ENCODE data around the gene PCAT6. TPM values are rescaled to one million over a fixed set of nuclear protein-coding genes. Genes with fewer than 3 reads are reported as not detected.

The PCAT6 gene
- total RNA-seq, 4 donors from 2014 or later, result 4.3 TPM; not detected in 3

DNA sequence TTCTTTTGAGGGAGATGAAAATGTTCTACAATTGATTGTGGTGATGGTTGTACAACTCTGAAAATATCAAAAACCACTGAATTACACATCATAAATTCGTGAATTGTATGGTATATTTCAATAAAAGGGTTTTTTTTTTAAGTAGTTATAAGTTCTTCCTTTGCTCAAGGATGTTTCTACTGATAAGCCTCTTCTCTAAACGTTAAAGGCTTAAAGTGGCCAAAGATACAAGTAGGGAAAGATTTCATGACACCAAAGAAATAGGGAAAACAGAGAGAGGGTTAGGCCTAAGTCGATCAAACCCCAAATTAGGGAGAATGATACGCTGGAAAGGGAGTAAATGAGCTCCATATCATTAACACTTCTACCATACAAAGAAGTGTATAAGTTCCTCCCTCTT lies 6.6 kb upstream of the PCAT6 start:
- Histone ChIP-seq H3K36me3 (no peaks in the 10 kb centered on the region), H3K4me3 (no peak overlapping the region), H3K4me1 (peaks cover 15 to 27% of the 10 kb centered on the region in 2 donors), H3K9me3 (no peaks in the 10 kb centered on the region), H3K27me3 (no peaks in the 10 kb centered on the region), H3K27ac (no peak overlapping the region)
- TF ChIP-seq POLR2A (IDR thresholded peaks at IDR 0.05), result no peak
- TF ChIP-seq CTCF (IDR thresholded peaks at IDR 0.05 in 4 of 5, conservative IDR thresholded peaks at IDR 0.05 in 1 of 5), result no peak
- DNase-seq, result no peak
- intact Hi-C loops (cut with DNase I; ENCODE audit: low total_unique reads), result no loop called here
- no peak for ATAC-seq
- in situ Hi-C loops (cut with MboI; ENCODE audit: low sequenced_read_pairs in 4 of 4), result no loop called here

GRCh38 chr1:202805886-202806844 lies 4.6 kb upstream of the PCAT6 start:
- Histone ChIP-seq H3K9me3 (no peaks in the 10 kb centered on the region), H3K4me1 (peaks cover 19 to 27% of the 10 kb centered on the region in 2 donors), H3K27me3 (no peaks in the 10 kb centered on the region), H3K36me3 (no peaks in the 10 kb centered on the region), H3K27ac (peak overlapping the region; percentile 80 to 93 (median 84)), H3K4me3 (peak overlapping the region; percentile 81 to 99 (median 92))
- in situ Hi-C loops (cut with MboI; ENCODE audit: low sequenced_read_pairs in 4 of 4) (no loop called here), intact Hi-C loops (cut with DNase I; ENCODE audit: low total_unique reads) (no loop called here)
- DNase-seq (no peak), ATAC-seq (no peak)
- no peak for TF ChIP-seq CTCF (IDR thresholded peaks at IDR 0.05 in 4 of 5, conservative IDR thresholded peaks at IDR 0.05 in 1 of 5)
- TF ChIP-seq POLR2A (IDR thresholded peaks at IDR 0.05), result no peak

DNA sequence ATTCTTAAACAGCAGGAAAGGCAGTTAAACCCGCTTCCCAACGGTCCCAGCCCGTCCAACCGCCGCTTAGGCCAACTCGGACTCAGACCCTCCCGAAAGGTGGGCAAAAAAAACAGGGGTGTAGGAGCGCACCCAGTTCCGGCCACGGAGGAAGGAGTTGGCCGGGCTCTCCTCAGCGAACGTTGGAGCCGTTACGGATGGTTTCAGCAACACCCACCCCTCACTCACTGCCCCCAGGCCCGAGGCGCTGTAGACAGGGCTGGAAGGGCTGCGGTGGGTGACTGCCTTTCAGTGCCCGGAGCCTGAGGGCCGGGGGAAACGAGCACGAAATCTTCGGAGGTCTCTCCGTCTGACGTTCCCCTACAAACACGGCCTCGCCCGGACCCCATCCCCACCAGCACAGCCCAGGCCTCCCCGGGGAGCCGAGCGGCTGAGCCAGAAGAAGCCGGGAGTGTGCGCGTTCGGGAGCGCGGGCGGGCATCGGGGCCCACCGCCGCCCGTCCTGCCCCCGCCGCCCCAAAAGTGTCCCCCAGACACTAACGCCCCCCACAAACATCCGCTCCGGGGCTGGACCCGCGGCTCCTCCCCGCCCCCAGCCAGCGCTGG lies 3.8 kb upstream of the PCAT6 start:
- DNase-seq (no peak), ATAC-seq (no peak)
- H3K4me1 ChIP-seq, result peaks cover 19 to 27% of the 10 kb centered on the region in 2 donors
- H3K36me3 ChIP-seq, result no peaks in the 10 kb centered on the region
- intact Hi-C loops (cut with DNase I; ENCODE audit: low total_unique reads) (no loop called here), in situ Hi-C loops (cut with MboI; ENCODE audit: low sequenced_read_pairs in 4 of 4) (no loop called here)
- peak overlapping the region; percentile 80 to 93 (median 84) for H3K27ac ChIP-seq
- TF ChIP-seq POLR2A (IDR thresholded peaks at IDR 0.05), result no peak
- no peak for TF ChIP-seq CTCF (IDR thresholded peaks at IDR 0.05 in 4 of 5, conservative IDR thresholded peaks at IDR 0.05 in 1 of 5)
- no peaks in the 10 kb centered on the region for H3K9me3 ChIP-seq
- peak overlapping the region; percentile 81 to 99 (median 92) for H3K4me3 ChIP-seq
- no peaks in the 10 kb centered on the region for H3K27me3 ChIP-seq

DNA sequence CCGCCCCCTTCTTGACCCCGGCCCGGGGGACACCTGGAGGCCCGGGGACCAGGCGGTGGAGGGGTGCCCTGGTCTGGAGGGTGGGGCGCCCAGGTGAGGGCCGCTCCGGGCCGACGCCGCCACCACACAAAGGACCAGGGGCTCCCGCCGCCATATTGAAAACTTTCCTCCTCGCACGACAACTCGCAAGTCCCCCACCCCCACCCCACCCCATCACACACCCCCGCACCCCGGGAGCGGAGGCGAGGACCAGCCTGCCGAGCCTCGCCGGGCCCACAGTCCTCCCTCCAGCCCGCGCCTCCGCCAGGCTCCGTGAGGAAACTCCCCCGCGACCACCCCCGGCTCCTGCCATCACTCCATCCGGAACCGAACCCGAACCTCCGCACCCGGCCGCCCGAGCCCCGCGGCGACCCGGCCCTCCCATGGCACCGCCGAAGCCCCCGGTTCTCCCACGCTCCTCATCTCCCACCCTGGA lies 3.3 kb upstream of the PCAT6 start:
- Histone ChIP-seq H3K9me3 (no peaks in the 10 kb centered on the region), H3K27ac (peak overlapping the region; percentile 80 to 93 (median 84)), H3K36me3 (no peaks in the 10 kb centered on the region), H3K4me3 (peak overlapping the region; percentile 81 to 99 (median 92)), H3K4me1 (peaks cover 19 to 27% of the 10 kb centered on the region in 2 donors), H3K27me3 (no peaks in the 10 kb centered on the region)
- no peak for TF ChIP-seq POLR2A (IDR thresholded peaks at IDR 0.05)
- TF ChIP-seq CTCF (IDR thresholded peaks at IDR 0.05 in 4 of 5, conservative IDR thresholded peaks at IDR 0.05 in 1 of 5), result no peak
- ATAC-seq (no peak), DNase-seq (peak in 1 of 2 donors; percentile 8)
- intact Hi-C loops (cut with DNase I; ENCODE audit: low total_unique reads) (no loop called here), in situ Hi-C loops (cut with MboI; ENCODE audit: low sequenced_read_pairs in 4 of 4) (no loop called here)
